Spinal cord (tissue), 10 donors: Measurements from ENCODE around the gene UST. TPM values are rescaled to one million over a fixed set of nuclear protein-coding genes. Genes with fewer than 3 reads are reported as not detected.
"Not testable (repeated sequence)": the region's sequence is repeated elsewhere in the genome, so short reads cannot be mapped to it uniquely, and the experiment has no call there.

ENCODE experiments used
- DNase-seq, 6 donors: peaks; one replicate each; pipeline versions ENCODE4 v3.0.0 to v3.0.0-alpha.2; 2013 to 2015; ENCODE audit warnings: low spot score in 6 of 6, low read depth in 4 of 6
- H3K27ac ChIP-seq: one replicate; pipeline ENCODE4 v1.5.1; 2013; ENCODE audit warnings: low read depth, low read length, control low read depth
- H3K27me3 ChIP-seq: one replicate; pipeline ENCODE4 v1.6.1; 2013; ENCODE audit warnings: low read length; ENCODE audit not compliant: control insufficient read depth, insufficient read depth
- H3K36me3 ChIP-seq: one replicate; pipeline ENCODE4 v1.6.1; 2013; ENCODE audit warnings: low read length; ENCODE audit not compliant: control insufficient read depth, insufficient read depth
- H3K4me1 ChIP-seq: one replicate; pipeline ENCODE4 v1.6.1; 2013; ENCODE audit warnings: low read length; ENCODE audit not compliant: control insufficient read depth, insufficient read depth
- H3K4me3 ChIP-seq: one replicate; pipeline ENCODE4 v1.5.1; 2013; ENCODE audit warnings: low read depth, low read length, control low read depth
- H3K9me3 ChIP-seq: one replicate; pipeline ENCODE4 v1.6.1; 2013; ENCODE audit warnings: low read length; ENCODE audit not compliant: control insufficient read depth, insufficient read depth
- whole genome bisulfite sequencing: methylation state at CpG from one replicate; pipeline ENCODE4 v1.1.5; 2013; ENCODE audit warnings: missing lambda C conversion rate; ENCODE audit not compliant: insufficient coverage; 5-methylcytosine and 5-hydroxymethylcytosine counted together
- polyA plus RNA-seq, 2 donors: library from polyadenylated mRNA; unstranded; fragments of 120-200 nt; gene quantifications; one replicate each; pipeline ENCODE4 v1.2.1, GENCODE V29; 2013; ENCODE audit not compliant: insufficient read length in 2 of 2
- total RNA-seq, 2 donors: library from RNA; depleted of rRNA in 1 of 2; stranded (reverse); fragments of 120-200 nt in 1 of 2; fragments of >200 nt in 1 of 2; gene quantifications; one replicate each; pipeline versions ENCODE4 v1.2.3 to v1.2.4, GENCODE V29; 2013 to 2014
- donor health status: healthy.

Gene UST
- total and polyA plus RNA-seq, 4 donors = 21.5 to 28.9 (median 23.5) TPM

GRCh38 chr6:148761527-148762011 is 14.7 kb downstream of the UST start:
- Histone ChIP-seq H3K9me3 (peaks cover 2% of the 10 kb centered on the region), H3K27me3 (no peaks in the 10 kb centered on the region), H3K27ac (peak overlapping the region; percentile 76), H3K4me3 (no peak overlapping the region), H3K4me1 (peaks cover 18% of the 10 kb centered on the region), H3K36me3 (no peaks in the 10 kb centered on the region)
- peak in 1 of 6 donors; percentile 63 for DNase-seq
- WGBS = 80% methylated on average over 2 of the region's 8 CpGs

- Histone ChIP-seq H3K36me3 (no peaks in the 10 kb centered on the region), H3K4me1 (peaks cover 18% of the 10 kb centered on the region), H3K9me3 (peaks cover 2% of the 10 kb centered on the region), H3K27ac (peak overlapping the region; percentile 21), H3K4me3 (no peak overlapping the region), H3K27me3 (no peaks in the 10 kb centered on the region)
- 80% methylated on average over 1 of the region's 1 CpG for WGBS
- DNase-seq = peak in 1 of 6 donors; percentile 41
Observed at GRCh38 chr6:148762231-148762630, 15.4 kb downstream of the UST start.

DNA sequence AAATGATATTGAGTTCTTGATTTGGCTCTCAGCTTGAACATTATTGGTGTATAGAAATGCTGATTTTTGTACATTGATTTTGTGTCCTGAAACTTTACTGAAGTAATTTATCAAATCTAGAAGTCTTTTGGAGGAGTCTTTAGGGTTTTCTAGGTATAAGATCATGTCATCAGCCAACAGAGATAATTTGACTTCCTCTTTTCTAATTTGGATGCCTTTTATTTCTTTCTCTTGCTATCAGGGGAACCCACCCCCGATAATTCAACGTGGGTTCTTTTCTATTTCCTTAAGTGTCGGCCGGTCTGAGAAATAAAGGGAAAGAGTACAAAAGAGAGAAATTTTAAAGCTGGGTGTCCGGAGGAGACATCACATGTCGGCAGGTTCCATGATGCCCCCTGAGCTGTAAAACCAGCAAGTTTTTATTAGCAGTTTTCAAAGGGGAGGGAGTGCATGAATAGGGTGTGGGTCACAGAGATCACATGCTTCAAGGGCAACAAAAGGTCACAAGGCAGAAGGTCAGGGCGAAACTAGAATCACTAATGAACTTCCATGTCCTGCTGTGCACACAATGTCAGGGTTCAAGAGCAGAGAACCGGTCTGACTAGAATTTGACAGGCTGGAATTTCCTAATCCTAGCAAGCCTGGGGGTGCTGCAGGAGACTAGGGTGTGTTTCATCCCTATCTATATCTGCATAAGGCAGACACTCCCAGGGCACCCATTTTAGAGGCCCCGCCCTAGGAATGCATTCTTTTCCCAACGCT is 17.6 kb downstream of the UST start:
- WGBS = 63% methylated on average over 4 of the region's 10 CpGs
- H3K36me3 ChIP-seq, H3K27me3 ChIP-seq, H3K4me3 ChIP-seq, H3K9me3 ChIP-seq, DNase-seq, H3K27ac ChIP-seq: not testable (repeated sequence)
- peaks cover 13% of the 10 kb centered on the region for H3K4me1 ChIP-seq

- Histone ChIP-seq H3K27me3 (no peaks in the 10 kb centered on the region), H3K36me3 (no peaks in the 10 kb centered on the region), H3K4me1 (peaks cover 9% of the 10 kb centered on the region), H3K27ac (no peak overlapping the region), H3K9me3 (peaks cover 2% of the 10 kb centered on the region), H3K4me3 (no peak overlapping the region)
- 87% methylated on average over 3 of the region's 5 CpGs for WGBS
- no peak for DNase-seq
Observed at GRCh38 chr6:148765898-148766808, 19.3 kb downstream of the UST start.

DNA sequence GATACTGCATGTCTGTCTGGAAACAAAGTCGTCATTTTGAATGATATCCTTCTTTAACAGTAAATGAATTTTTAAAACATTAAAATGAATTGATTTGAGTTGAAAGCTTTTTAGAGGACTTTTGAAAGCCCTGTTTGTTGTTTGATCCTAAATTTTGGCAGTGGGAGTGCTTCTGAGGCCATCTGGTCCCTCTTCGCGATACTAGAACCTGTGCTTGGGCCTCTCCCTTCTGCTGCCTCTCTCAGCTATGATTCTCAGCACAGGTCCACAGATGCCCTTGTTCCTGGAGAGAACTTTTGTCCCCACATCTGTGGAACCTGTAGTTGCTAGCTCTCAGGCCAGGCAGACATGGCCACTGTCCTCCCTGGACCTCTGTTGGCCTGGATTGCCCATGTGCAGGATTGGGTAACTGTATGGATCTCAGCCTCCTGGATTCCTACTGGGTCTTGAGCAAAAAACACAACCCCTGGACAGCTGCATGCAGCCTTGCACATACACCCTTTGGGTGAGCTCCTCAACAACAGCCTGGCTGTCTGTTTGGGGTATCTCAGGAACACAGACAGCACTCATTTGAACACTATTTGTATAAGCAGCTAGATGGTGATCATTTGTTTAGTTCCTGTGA is 21.9 kb downstream of the UST start:
- Histone ChIP-seq H3K27me3 (no peaks in the 10 kb centered on the region), H3K27ac (no peak overlapping the region), H3K36me3 (no peaks in the 10 kb centered on the region), H3K4me3 (no peak overlapping the region), H3K9me3 (no peaks in the 10 kb centered on the region), H3K4me1 (peaks cover 3% of the 10 kb centered on the region)
- 44% methylated on average over 2 of the region's 3 CpGs for WGBS
- no peak for DNase-seq

DNA sequence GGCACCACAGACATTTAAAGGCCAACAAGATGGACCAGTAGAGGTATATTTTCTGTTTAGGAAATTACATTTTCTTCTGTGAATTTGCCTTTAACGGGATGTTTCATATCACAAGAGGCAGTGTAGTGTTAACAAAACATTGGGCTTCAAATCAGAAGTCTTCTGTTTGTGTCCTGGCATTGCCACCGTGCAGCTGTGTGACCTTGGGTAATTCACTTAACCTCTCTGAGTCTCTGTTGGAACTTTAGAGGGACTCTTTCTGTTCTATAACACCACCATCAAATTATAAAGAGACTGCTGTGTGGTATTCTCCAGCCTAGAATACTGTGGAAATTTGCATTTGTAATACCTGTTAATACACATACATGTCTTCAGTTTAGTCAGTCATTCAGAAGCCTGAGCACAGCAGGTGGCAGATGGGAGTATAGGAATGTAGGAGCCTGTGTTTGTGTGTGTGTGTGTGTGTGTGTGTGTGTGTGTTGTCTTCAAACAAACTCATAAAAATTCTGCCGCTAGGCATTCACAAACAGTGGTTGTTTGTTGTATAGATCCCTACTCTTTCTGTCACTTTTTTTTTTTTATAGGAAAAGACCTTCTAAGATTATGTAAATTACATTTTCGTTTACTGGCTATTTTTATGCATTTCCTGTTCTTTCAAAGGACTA is 22.6 kb downstream of the UST start:
- H3K27ac ChIP-seq = no peak overlapping the region
- H3K9me3 ChIP-seq = no peaks in the 10 kb centered on the region
- DNase-seq = peak in 1 of 6 donors; percentile 42
- no peaks in the 10 kb centered on the region for H3K36me3 ChIP-seq
- no peak overlapping the region for H3K4me3 ChIP-seq
- 80% methylated on average over 1 of the region's 4 CpGs for WGBS
- peaks cover 3% of the 10 kb centered on the region for H3K4me1 ChIP-seq
- no peaks in the 10 kb centered on the region for H3K27me3 ChIP-seq

DNA sequence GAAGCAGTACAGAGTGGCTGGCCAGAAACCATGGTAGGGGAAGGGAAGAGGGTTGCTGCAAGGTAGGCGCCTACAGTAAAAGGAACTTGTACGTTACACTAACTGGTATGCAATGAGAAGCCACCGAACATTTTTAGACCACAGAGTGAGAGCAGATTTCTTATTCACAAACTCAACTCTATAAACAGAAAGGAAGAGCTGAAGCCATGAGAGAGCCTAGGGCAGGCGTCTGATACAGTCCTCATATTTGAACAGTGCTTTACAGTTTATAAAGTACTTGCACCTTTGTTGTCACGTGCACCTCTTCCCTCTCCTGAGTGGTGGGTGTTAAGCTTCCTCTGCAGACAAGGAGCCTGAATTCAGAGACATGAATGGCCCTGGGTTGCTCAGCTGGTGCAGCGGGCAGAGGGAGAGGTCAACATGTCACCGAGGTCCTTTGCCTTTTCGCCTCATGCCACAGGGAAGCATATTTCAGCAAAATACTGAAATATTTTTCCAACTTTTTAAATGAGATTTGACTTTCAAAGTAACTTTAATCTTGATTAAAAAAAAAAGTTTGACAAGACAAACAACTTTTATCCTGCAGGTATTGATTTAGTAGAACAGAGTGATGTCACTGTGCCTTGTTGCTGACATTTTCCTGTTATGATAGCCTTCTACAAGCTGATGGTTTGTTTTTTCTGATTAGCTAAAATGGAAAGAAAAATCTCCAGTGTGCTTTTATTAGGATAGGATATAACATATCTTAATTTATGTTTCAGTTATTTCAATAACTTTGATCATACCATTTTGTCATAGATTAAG is 23.8 kb downstream of the UST start:
- Histone ChIP-seq H3K27me3 (no peaks in the 10 kb centered on the region), H3K27ac (no peak overlapping the region), H3K4me1 (peaks cover 3% of the 10 kb centered on the region), H3K4me3 (no peak overlapping the region), H3K9me3 (no peaks in the 10 kb centered on the region), H3K36me3 (no peaks in the 10 kb centered on the region)
- 33% methylated on average over 1 of the region's 8 CpGs for WGBS
- no peak for DNase-seq

DNA sequence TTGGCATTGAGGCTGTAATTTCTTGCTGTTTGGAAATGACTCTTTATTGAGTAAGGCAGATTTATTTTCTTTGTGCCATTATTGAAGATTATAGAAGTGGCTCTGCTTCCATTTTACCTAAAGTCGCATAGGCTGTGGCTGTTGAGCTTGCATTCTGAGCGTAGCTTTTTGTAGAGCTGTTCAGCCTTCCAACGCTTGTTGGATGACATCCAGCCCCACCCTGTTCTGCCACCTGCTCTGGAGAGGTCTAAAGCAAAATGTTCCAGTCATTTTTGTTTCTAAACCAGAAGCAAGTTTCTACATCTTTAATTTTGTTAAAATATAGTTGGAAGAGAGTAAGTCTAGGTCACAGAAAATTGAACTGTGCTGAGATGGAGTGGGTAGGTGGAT is 24.4 kb downstream of the UST start:
- WGBS = 30% methylated on average over 3 of the region's 3 CpGs
- no peaks in the 10 kb centered on the region for H3K27me3 ChIP-seq
- peak in 1 of 6 donors; percentile 54 for DNase-seq

More for the DNA sequence above, 24.4 kb downstream of the UST start:
- Histone ChIP-seq H3K27ac (no peak overlapping the region), H3K4me1 (peaks cover 3% of the 10 kb centered on the region), H3K4me3 (no peak overlapping the region), H3K36me3 (no peaks in the 10 kb centered on the region), H3K9me3 (no peaks in the 10 kb centered on the region)
